Stimulated activated CD8-positive, alpha-beta memory T cell treated with anti-CD3 and anti-CD28 coated beads, Interleukin-12 subunit alpha, Interleukin-12 subunit beta, amount 100 ng/mL, for 1 hour (primary cell): ENCODE results near the gene SEC22C.

Source experiments
- DNase-seq: peaks from one replicate; pipeline ENCODE4 v3.0.0-alpha.2; 2020; ENCODE audit warnings: low read depth

The SEC22C gene

DNA sequence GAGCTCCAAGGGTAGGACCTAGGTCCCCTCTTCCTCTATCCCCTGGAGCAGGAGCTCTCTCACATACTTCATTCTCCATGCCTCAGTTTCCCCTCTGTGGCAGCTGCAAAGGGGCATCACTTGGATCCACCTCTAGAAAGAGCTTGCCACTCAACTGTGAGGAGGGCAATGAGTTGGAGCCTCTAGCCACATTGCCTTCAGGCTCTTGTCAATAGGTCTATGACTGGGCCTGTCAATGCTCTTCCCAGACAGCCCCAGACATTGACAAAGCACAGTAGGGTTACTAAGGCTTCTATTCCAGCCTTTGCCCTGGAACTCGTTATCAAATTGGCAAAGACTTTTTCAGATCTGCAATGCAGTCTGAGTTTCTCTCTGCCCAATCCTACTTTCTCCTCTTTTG is 83.7 kb downstream of the SEC22C start:
- no peak for DNase-seq
